Heart right ventricle (tissue), 16 donors: ENCODE measurements around the gene YAE1. TPM values are rescaled to one million over a fixed set of nuclear protein-coding genes. Genes with fewer than 3 reads are reported as not detected.

Source experiments
- ATAC-seq, 8 donors: fragments of 200-7000 bp; cut with Tn5 transposase; one replicate each; pipeline ENCODE4 v1.9.1; 2020; ENCODE audit warnings: mild to moderate bottlenecking in 8 of 8, moderate library complexity in 8 of 8, moderate number of reproducible peaks in 1 of 8
- DNase-seq, 2 donors: peaks; one replicate each; pipeline ENCODE4 v3.0.0-alpha.2; 2020
- H3K27ac ChIP-seq, 10 donors: fragments of 200-600 bp; sonication (generic) in 2 of 10; one replicate each; pipeline versions ENCODE4 v1.5.0 to v1.8.0; 2020 to 2022; ENCODE audit warnings: mild to moderate bottlenecking in 3 of 10
- H3K27me3 ChIP-seq, 7 donors: fragments of 200-600 bp; one replicate each; pipeline ENCODE4 v1.8.0; 2021 to 2022; ENCODE audit warnings: mild to moderate bottlenecking in 2 of 7
- H3K36me3 ChIP-seq, 9 donors: fragments of 200-600 bp; sonication (generic) in 1 of 9; one replicate each; pipeline versions ENCODE4 v1.5.0 to v1.8.0; 2020 to 2022; ENCODE audit warnings: mild to moderate bottlenecking in 2 of 9
- H3K4me1 ChIP-seq, 9 donors: fragments of 200-600 bp; sonication (generic) in 1 of 9; one replicate each; pipeline versions ENCODE4 v1.5.0 to v1.8.0; 2020 to 2022; ENCODE audit warnings: mild to moderate bottlenecking in 4 of 9
- H3K4me3 ChIP-seq, 10 donors: fragments of 200-600 bp; sonication (generic) in 2 of 10; one replicate each; pipeline versions ENCODE4 v1.5.0 to v1.8.0; 2020 to 2022; ENCODE audit warnings: mild to moderate bottlenecking in 7 of 10, moderate library complexity in 2 of 10
- H3K9me3 ChIP-seq, 11 donors: fragments of 200-600 bp in 10 of 11; sonication (generic) in 2 of 11; one replicate each; pipeline versions ENCODE4 v1.5.0 to v1.8.0; 2013 to 2022; ENCODE audit warnings: mild to moderate bottlenecking in 2 of 11, control low read depth in 1 of 11, moderate library complexity in 1 of 11
- CTCF ChIP-seq, 9 donors: fragments of 200-600 bp; sonication (generic) in 2 of 9; IDR thresholded peaks; one replicate each; pipeline versions ENCODE4 v1.5.0 to v1.8.0; 2021 to 2022; ENCODE audit warnings: antibody characterized with exemption in 9 of 9, mild to moderate bottlenecking in 5 of 9, moderate library complexity in 1 of 9
- WGBS, 2 donors: extraction: QIAGEN DNeasy Blood & Tissue Kit; methylation state at CpG; one replicate each; pipeline ENCODE4 v1.1.7; 2013; ENCODE audit warnings: inconsistent platforms in 1 of 2; 5-methylcytosine and 5-hydroxymethylcytosine counted together
- intact Hi-C, 10 donors: fragments of 100-400 bp; cut with DNase I; formaldehyde crosslinking; loops; one replicate each; pipeline versions ENCODE4 v1.11.1 to v1.14.2; 2022
- polyA plus RNA-seq, 2 donors: library from polyadenylated mRNA; stranded (reverse); fragments of 200-250 nt; gene quantifications; one replicate each; pipeline ENCODE4 v1.2.3, GENCODE V29; 2013
- total RNA-seq, 10 donors: library from RNA; stranded (reverse); fragmentation: NEBNext Ultra II Directional in 3 of 10; extraction: Animal tissue kit (Norgen Biotek cat#: 25700) in 3 of 10; gene quantifications; one replicate each; pipeline versions ENCODE4 v1.2.1 to v1.2.4, GENCODE V29; 2021 to 2023
- donor health status: Arrhythmogenic right ventricular cardiomyopathy.
- donor health status: ischemic (EF 13 %, LVEDD 7.1; RV severe dilation, severe dysfunction).
- donor health status: healthy with polysubstance abuse.
- donor health status: DM: no; HTN: yes; CAD: no.
- donor health status: DM: no; HTN: no; CAD: no.
- donor health status: ischemic (EF 25% LVEDD 6.9; RV normal size, moderate dysfunction).
- donor health status: ischemic (EF 25% LVEDD 5.7; RV mildly dilated, moderate dysfunction).
- donor health status: healthy.
- donor health status: DM: yes; HTN: yes; CAD: no.
- donor health status: Ischemic cardiomyopathy.
- donor health status: ischemic (EF 35%, LVEDD 5.7; RV mildly dilated, moderate dysfunction).
- donor health status: nonischemic (EF 11% LVEDD 7.7; RV severe dilation, severe dysfunction).
- donor health status: DM: yes; HTN: yes; CAD: no.
- donor health status: PGD.
- donor health status: ischemic (EF 29% LVEDD 5.4; RV normal size, mild dysfunction).
- donor health status: nonischemic (EF 23%, LVEDD 6.1; RV moderate dilation, normal function).

The YAE1 gene
- total and polyA plus RNA-seq, 12 donors: 10.8 to 34.3 (median 16.0) TPM

- Histone ChIP-seq H3K27me3 (no peaks in the 10 kb centered on the region), H3K9me3 (no peaks in the 10 kb centered on the region), H3K27ac (no peak overlapping the region), H3K4me3 (no peak overlapping the region), H3K36me3 (no peaks in the 10 kb centered on the region), H3K4me1 (no peaks in the 10 kb centered on the region)
- intact Hi-C loops: loop anchor here in 1 of 10 donors (10.0 kb wide), 1 partner anchor 595 kb away; no protein-coding TSS in a partner anchor
- no peak for TF ChIP-seq CTCF (IDR thresholded peaks at IDR 0.05)
- DNase-seq (no peak), ATAC-seq (no peak)
- 83 to 85% methylated on average over 3 of the region's 3 CpGs for whole genome bisulfite sequencing, 2 donors
Observed at GRCh38 chr7:39529582-39529981, 36.6 kb upstream of the YAE1 start.

DNA sequence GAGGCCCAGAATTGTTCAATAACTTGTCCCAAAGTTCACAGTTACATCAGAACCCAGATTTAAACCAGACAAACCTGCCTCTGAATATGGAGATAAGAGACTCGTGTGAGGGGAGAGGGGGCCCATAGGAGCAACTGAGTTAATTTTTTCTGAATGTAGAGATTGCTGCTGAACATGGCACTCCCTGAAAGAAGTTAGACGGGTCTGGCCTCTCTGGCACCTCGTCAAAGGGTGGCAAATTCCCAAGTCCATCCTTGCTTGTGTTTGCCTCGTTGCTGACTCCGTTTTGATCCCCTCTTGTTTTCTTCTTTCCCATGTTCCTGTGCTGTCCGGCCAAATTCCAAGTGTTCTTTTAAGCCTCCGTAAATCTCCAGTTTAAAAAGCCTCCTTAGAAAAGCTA lies 35.2 kb upstream of the YAE1 start:
- Histone ChIP-seq H3K9me3 (no peaks in the 10 kb centered on the region), H3K36me3 (no peaks in the 10 kb centered on the region), H3K4me1 (no peaks in the 10 kb centered on the region), H3K27me3 (peaks cover 0 to 6% (median 0%) of the 10 kb centered on the region in 7 donors), H3K27ac (no peak overlapping the region), H3K4me3 (no peak overlapping the region)
- WGBS, 2 donors: 49 to 50% methylated on average over 7 of the region's 7 CpGs
- ATAC-seq: no peak
- TF ChIP-seq CTCF (IDR thresholded peaks at IDR 0.05): no peak
- DNase-seq: no peak
- intact Hi-C loops: no loop called here

DNA sequence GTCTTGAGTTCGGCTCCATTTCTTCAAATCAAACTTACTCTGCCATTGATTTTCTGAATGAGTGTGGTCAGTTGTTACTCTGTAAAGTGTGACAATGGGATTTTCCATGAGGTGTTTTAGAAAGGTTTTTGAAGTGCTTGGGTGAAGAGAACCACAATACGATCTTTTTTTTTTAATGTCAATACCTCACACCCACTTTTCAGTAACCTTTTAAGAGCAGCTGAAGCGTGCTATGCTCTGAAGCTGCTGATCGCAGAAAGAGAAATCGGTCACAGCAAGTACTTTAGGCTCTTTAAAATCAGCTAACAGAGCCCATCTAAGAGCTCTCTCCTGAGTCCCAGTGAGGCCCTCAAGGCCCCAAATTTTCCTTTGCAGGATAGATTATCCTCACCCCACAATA lies 34.4 kb upstream of the YAE1 start:
- DNase-seq: no peak
- no peaks in the 10 kb centered on the region for H3K4me1 ChIP-seq
- WGBS, 2 donors: 91 to 93% methylated on average over 5 of the region's 5 CpGs
- peaks cover 0 to 9% (median 0%) of the 10 kb centered on the region in 7 donors for H3K27me3 ChIP-seq
- no peak for TF ChIP-seq CTCF (IDR thresholded peaks at IDR 0.05)
- intact Hi-C loops: no loop called here
- no peak for ATAC-seq
- H3K4me3 ChIP-seq: no peak overlapping the region
- no peaks in the 10 kb centered on the region for H3K36me3 ChIP-seq
- no peaks in the 10 kb centered on the region for H3K9me3 ChIP-seq
- H3K27ac ChIP-seq: no peak overlapping the region

- intact Hi-C loops: no loop called here
- 84 to 86% methylated on average over 4 of the region's 4 CpGs for WGBS, 2 donors
- Histone ChIP-seq H3K9me3 (no peaks in the 10 kb centered on the region), H3K27ac (no peak overlapping the region), H3K27me3 (peaks cover 0 to 9% (median 0%) of the 10 kb centered on the region in 7 donors), H3K4me3 (no peak overlapping the region), H3K4me1 (no peaks in the 10 kb centered on the region), H3K36me3 (no peaks in the 10 kb centered on the region)
- DNase-seq: no peak
- no peak for TF ChIP-seq CTCF (IDR thresholded peaks at IDR 0.05)
- ATAC-seq: no peak
Observed at GRCh38 chr7:39532832-39533231, 33.4 kb upstream of the YAE1 start.
